MCF 10A (cell line): Measurements from ENCODE around the gene LSMEM2. TPM values are rescaled to one million over a fixed set of nuclear protein-coding genes. Genes with fewer than 3 reads are reported as not detected.
"Not testable (repeated sequence)": the region's sequence is repeated elsewhere in the genome, so short reads cannot be mapped to it uniquely, and the experiment has no call there.

Experiments used
- BruUV-seq: library from RNA; stranded (reverse); fragments of 400-500 nt; replicated peaks from 2 replicates; lab custom pipeline; 2021; lab: Mats Ljungman, UMichigan
- CTCF ChIA-PET: fragments of 300-600 bp; sonication (Branson Sonifier 250); formaldehyde crosslinking; extraction: SDS; loops from one replicate; lab custom pipeline; 2021; ENCODE audit warnings: antibody characterized with exemption, inconsistent platforms; lab: Yijun Ruan, JAX
- POLR2A ChIA-PET: fragments of 300-600, 350-650 bp; sonication (Branson Sonifier 250); formaldehyde crosslinking; extraction: SDS; loops from one replicate; lab custom pipeline; 2020; ENCODE audit warnings: antibody characterized with exemption, inconsistent platforms; lab: Yijun Ruan, JAX
- DNase-seq: peaks from one replicate; pipeline ENCODE4 v3.0.0-alpha.2; 2018; ENCODE audit not compliant: unreplicated experiment
- H3K27ac Mint-ChIP-seq: one replicate; pipeline ENCODE4 v1.8.0; 2022; ENCODE audit warnings: mild to moderate bottlenecking, low read depth, mixed read lengths; ENCODE audit not compliant: unreplicated experiment
- H3K27me3 Mint-ChIP-seq: one replicate; pipeline ENCODE4 v1.8.0; 2022; ENCODE audit warnings: mixed read lengths; ENCODE audit not compliant: insufficient read depth, unreplicated experiment
- H3K36me3 Mint-ChIP-seq: one replicate; pipeline ENCODE4 v1.8.0; 2022; ENCODE audit warnings: mild to moderate bottlenecking, moderate library complexity, mixed read lengths; ENCODE audit not compliant: insufficient read depth, unreplicated experiment
- H3K4me1 Mint-ChIP-seq: one replicate; pipeline ENCODE4 v1.8.0; 2022; ENCODE audit warnings: mixed read lengths; ENCODE audit not compliant: insufficient read depth, unreplicated experiment
- H3K4me3 Mint-ChIP-seq: one replicate; pipeline ENCODE4 v1.8.0; 2022; ENCODE audit warnings: mild to moderate bottlenecking, moderate library complexity, mixed read lengths; ENCODE audit not compliant: unreplicated experiment
- H3K9me3 Mint-ChIP-seq: one replicate; pipeline ENCODE4 v1.8.0; 2022; ENCODE audit warnings: mixed read lengths; ENCODE audit not compliant: unreplicated experiment
- CTCF ChIP-seq: fragments of 200-600 bp; IDR thresholded peaks from one replicate; pipeline ENCODE4 v1.8.0; 2022; ENCODE audit warnings: antibody characterized with exemption, mild to moderate bottlenecking; ENCODE audit not compliant: unreplicated experiment
- intact Hi-C: fragments of 100-400 bp; cut with micrococcal nuclease; formaldehyde crosslinking; loops from 2 replicates; pipeline ENCODE4 v1.14.1; 2022
- total RNA-seq: library from RNA; stranded (reverse); gene quantifications from 2 replicates; pipeline ENCODE4 v1.2.3, GENCODE V29; 2022

LSMEM2 gene
- total RNA-seq, 1 experiment from 2014 or later, result not detected

GRCh38 chr3:50270422-50271224, 8.3 kb upstream of the LSMEM2 start:
- POLR2A ChIA-PET, result interaction anchor here (0.5 to 3.9 kb wide), 10 partner anchors 11 to 346 kb away, joined by 3 to 16 read pairs (median 3); partner anchors contain the start of gene GNAI2
- intact Hi-C loops, result loop anchor here (5.0 kb wide), 1 partner anchor 148 kb away; no protein-coding TSS in a partner anchor

GRCh38 chr3:50271314-50271936, 7.5 kb upstream of the LSMEM2 start:
- BruUV-seq, result no TSS peak
- no peak for DNase-seq
- Mint-ChIP-seq H3K36me3 (peaks cover 13% of the 10 kb centered on the region), H3K9me3 (no peaks in the 10 kb centered on the region), H3K4me1 (peaks cover 48% of the 10 kb centered on the region), H3K27ac (no peak overlapping the region), H3K27me3 (no peaks in the 10 kb centered on the region), H3K4me3 (no peak overlapping the region)
- CTCF ChIA-PET, result interaction anchor here (0.6 to 5.0 kb wide), 16 partner anchors 11 to 149 kb away, joined by 3 to 50 read pairs (median 6); partner anchors contain the start of gene GNAT1
- no peak for TF ChIP-seq CTCF
- intact Hi-C loops, result loop anchor here (5.0 kb wide), 1 partner anchor 149 kb away; no protein-coding TSS in a partner anchor
- POLR2A ChIA-PET, result interaction anchor here (0.6 to 3.9 kb wide), 7 partner anchors 11 to 345 kb away, joined by 3 to 16 read pairs (median 3); partner anchors contain the start of gene GNAI2

More at GRCh38 chr3:50270422-50271224, 8.3 kb upstream of the LSMEM2 start:
- peaks cover 6% of the 10 kb centered on the region for H3K36me3 Mint-ChIP-seq
- peak overlapping the region; percentile 25 for H3K4me3 Mint-ChIP-seq
- CTCF ChIA-PET, result interaction anchor here (0.6 to 5.0 kb wide), 12 partner anchors 10 to 148 kb away, joined by 3 to 50 read pairs (median 6); no protein-coding TSS in a partner anchor
- no peaks in the 10 kb centered on the region for H3K9me3 Mint-ChIP-seq
- no peak for TF ChIP-seq CTCF
- peak overlapping the region; percentile 35 for H3K27ac Mint-ChIP-seq
- peaks cover 48% of the 10 kb centered on the region for H3K4me1 Mint-ChIP-seq
- no peak for DNase-seq
- no peaks in the 10 kb centered on the region for H3K27me3 Mint-ChIP-seq
- no TSS peak for BruUV-seq

GRCh38 chr3:50272538-50272910, 6.4 kb upstream of the LSMEM2 start:
- H3K4me1 Mint-ChIP-seq, result peaks cover 48% of the 10 kb centered on the region
- POLR2A ChIA-PET, result interaction anchor here (1.9 to 3.9 kb wide), 2 partner anchors 12 to 37 kb away, joined by 5 to 16 read pairs; partner anchors contain the start of gene GNAI2
- intact Hi-C loops, result loop anchor here (5.0 kb wide), 1 partner anchor 150 kb away; no protein-coding TSS in a partner anchor
- CTCF ChIA-PET, result interaction anchor here (0.6 to 5.0 kb wide), 18 partner anchors 12 to 1224 kb away, joined by 3 to 50 read pairs (median 6); partner anchors contain the start of gene GNAT1
- H3K4me3 Mint-ChIP-seq, H3K27me3 Mint-ChIP-seq, H3K27ac Mint-ChIP-seq, DNase-seq, H3K9me3 Mint-ChIP-seq, BruUV-seq: not testable (repeated sequence)
- peaks cover 13% of the 10 kb centered on the region for H3K36me3 Mint-ChIP-seq

GRCh38 chr3:50272911-50273688, 5.8 kb upstream of the LSMEM2 start:
- no peaks in the 10 kb centered on the region for H3K27me3 Mint-ChIP-seq
- intact Hi-C loops, result loop anchor here (1.0 to 5.0 kb wide), 5 partner anchors 13 to 151 kb away; no protein-coding TSS in a partner anchor
- H3K27ac Mint-ChIP-seq, result no peak overlapping the region
- CTCF ChIA-PET, result interaction anchor here (0.5 to 5.0 kb wide), 20 partner anchors 11 to 847 kb away, joined by 3 to 50 read pairs (median 6); partner anchors contain the start of gene GNAT1
- H3K4me1 Mint-ChIP-seq, result peaks cover 42% of the 10 kb centered on the region
- H3K36me3 Mint-ChIP-seq, result peaks cover 18% of the 10 kb centered on the region
- peak; percentile 85 for DNase-seq
- POLR2A ChIA-PET, result no interaction called here
- no TSS peak for BruUV-seq
- H3K9me3 Mint-ChIP-seq, result no peaks in the 10 kb centered on the region
- peak; percentile 94 for TF ChIP-seq CTCF
- peak overlapping the region; percentile 45 for H3K4me3 Mint-ChIP-seq
